Thyroid gland (tissue), 4 donors: ENCODE measurements around the gene SLC38A3.

Experiments used
- CTCF ChIP-seq, 6 experiments: fragments of 200-600 bp in 3 of 6; fragments of 450-650 bp in 3 of 6; sonication (generic) in 3 of 6; IDR thresholded peaks; one replicate each; pipeline ENCODE4 v1.5.1; 2016 to 2019; ENCODE audit warnings: antibody characterized with exemption in 6 of 6, mild to moderate bottlenecking in 2 of 6, inconsistent platforms in 1 of 6, moderate library complexity in 1 of 6
- POLR2A ChIP-seq, 2 donors: fragments of 450-650 bp; IDR thresholded peaks; one replicate each; pipeline ENCODE4 v1.6.1; 2017; ENCODE audit warnings: antibody characterized with exemption in 2 of 2, mild to moderate bottlenecking in 2 of 2, moderate library complexity in 1 of 2

- no peak for TF ChIP-seq CTCF (IDR thresholded peaks at IDR 0.05)
- TF ChIP-seq POLR2A (IDR thresholded peaks at IDR 0.05) = no peak
Observed at GRCh38 chr3:50174947-50175524, 30.0 kb upstream of the SLC38A3 start.
